Kidney tubule cell (primary cell): ENCODE results near the gene GTF2A1L.
"Not testable (repeated sequence)": the region's sequence is repeated elsewhere in the genome, so short reads cannot be mapped to it uniquely, and the experiment has no call there.

Source experiments
- DNase-seq: peaks from one replicate; pipeline ENCODE4 v3.0.0-alpha.2; 2018; ENCODE audit warnings: low spot score

Gene GTF2A1L

GRCh38 chr2:48699348-48699930, 81.8 kb downstream of the GTF2A1L start:
- peak; percentile 74 for DNase-seq

DNA sequence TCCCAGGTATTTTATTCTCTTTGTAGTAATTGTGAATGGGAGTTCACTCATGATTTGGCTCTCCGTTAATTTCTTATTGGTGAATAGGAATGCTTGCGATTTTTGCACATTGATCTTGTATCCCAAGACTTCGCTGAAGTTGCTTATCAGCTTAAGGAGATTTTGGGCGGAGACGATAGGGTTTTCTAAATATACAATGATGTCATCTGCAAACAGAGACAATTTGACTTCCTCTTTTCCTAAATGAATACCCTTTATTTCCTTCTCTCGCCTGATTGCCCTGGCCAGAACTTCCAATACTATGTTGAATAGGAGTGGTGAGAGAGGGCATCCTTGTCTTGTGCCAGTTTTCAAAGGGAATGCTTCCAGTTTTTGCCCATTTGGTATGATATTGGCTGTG, 86.0 kb downstream of the GTF2A1L start:
- not testable (repeated sequence) for DNase-seq

DNA sequence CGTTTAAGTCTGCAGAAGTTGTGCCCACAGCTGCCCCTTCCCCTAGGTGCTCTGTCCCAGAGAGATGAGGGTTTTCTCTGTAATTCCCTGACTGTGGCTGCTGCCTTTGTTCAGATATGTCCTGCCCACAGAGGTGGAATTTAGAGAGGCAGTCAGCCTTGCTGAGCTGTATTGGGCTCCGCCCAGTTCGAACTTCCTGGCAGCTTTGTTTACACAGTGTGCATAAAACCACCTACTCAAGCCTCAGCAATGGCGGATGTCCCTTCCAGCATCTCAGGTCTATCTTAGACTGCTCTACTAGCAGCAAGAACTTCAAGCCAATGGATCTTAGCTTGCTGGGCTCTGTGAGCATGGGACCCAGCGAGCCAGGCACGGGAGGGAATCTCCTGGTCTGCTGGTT, 89.8 kb downstream of the GTF2A1L start:
- peak; percentile 66 for DNase-seq

DNA sequence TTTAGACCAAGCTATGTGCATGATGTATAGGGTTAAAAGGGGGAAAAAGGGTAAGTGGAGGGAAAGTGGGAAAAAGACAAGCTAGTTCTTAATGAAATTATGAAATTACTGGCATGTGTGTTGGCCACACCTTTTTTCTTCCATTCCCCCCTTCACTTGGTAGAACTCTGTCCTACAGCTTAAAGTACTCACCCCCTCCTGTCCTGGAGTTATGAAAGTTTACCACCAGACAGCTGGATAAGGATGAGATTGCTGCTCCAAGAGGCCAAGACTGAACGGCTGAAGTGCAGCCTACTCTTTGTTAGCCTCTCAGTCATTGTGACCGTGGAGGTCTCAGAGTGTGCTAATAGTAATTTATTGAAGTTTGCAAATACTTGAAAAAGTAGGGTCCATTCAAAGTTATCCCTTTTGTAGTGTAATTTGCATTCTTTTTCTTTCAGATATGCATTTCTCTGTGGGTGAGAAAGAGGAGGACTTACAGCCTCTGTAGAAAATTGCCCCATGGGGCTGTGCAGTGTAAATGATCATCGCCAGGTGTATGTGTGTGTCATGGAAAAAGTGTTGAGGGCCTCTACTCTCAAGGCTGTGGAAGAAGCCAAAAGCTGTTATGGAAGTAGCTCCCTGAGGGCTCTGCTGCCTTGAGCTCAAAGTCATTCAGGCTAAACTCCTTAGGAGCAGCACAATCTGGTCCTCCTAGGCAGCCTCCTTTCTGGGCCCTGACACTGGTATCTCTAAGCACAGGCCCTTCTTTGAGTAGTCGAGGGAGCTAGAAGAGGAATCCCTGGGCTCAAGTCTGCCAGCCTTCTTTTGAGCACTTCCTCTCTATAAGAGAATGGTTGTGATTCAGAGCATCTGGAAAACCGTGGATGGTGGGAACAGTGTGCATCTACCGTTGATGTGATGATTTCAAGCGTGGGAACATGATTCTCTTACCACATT, 91.7 kb downstream of the GTF2A1L start:
- DNase-seq = no peak

DNA sequence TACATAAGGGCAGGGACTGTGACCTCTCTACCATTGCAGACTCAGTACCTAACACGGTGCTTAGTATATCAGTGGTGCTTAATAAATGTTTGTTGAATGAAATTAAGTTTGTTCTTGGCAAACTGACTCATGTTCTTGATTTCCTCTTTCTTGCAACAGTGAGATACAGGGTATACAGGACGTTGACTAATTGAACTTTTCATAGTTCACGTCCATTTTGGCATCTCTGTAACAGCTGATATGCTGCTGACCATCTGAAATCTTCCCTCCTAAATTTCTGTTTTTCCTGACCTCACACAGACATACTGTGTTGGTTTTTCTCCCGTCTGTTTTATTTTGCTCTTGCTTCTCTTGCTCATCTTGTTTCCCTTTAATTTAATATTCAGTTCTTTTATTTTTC, 93.7 kb downstream of the GTF2A1L start:
- DNase-seq = peak; percentile 22

GRCh38 chr2:48712151-48712550, 94.5 kb downstream of the GTF2A1L start:
- no peak for DNase-seq

- no peak for DNase-seq
These were observed 96.0 kb downstream of the GTF2A1L start for GRCh38 chr2:48713647-48714046.

DNA sequence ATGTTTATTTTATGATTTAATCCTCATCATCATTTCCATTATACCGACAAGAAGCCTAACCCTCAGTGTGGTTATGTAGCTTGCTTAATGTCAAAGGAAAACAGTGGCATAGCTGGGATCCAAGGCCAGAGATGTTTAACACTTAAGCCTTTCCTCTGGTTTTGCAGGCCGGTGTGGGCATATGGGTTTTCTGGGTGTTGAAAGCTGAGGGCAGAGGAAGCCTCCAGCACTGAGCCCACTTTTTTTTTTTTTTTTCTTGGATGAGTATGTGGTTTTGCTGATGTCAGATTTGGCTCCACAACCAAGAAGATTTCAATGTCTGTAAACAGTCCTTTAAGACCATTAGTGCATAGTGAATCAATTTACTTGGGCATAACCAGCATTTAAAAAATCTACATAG, 96.6 kb downstream of the GTF2A1L start:
- DNase-seq = no peak

DNA sequence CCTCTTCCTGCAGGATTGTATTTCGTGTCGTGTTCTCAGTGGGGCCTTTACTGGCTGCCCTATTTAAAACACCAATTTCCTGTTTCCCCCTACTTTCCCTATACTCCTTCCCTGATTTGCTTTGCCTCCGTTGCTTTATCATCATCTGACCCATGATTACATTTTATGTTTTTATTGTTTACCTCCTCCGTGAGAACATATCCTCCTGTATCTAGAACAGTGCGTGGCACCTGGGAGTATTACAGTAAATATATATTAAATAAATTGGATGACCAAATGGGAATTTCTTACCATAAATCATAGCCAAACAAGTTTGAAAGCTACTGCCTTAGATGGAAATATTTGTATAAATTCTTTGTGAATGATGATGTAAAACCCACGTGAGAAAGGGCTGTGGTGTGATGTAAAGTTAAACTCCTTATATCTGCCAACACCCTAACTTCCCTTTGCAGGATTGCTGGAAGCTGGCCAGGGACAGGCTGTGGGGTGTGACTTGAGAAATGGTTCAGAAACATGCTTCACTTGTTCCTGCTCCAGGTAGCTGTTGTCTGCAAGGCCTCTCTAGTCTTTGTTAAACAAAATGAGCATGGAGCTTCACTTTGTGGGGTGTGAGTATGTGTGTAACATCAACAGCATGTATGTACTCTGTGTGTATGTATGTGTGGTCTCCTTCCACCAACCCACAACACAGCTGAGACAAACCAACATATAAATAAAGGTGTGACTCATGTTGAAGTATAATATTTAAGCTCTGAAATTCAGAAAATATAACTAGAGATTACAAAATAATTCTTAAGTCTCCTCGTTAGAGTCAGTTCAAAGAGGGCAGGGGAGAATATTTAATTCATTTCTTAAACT, 97.6 kb downstream of the GTF2A1L start:
- DNase-seq = peak; percentile 76

DNA sequence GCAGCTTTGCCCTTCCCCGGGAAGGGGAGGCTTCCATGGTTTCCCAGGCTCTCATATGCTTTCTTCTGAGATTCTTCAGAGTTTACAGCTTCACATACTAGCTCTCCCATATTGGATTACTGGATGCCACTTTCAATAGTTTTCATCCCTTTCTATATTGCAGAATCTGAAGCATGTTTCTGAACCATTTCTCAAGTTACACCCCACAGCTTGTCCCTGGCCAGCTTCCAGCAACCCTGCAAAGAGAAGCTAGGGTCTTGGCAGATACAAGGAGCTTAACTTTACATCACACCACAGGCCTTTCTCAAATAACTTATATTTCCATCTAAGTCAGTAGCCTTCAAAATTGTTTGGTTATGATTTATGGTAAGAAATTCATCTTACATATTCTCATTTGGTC, 98.3 kb downstream of the GTF2A1L start:
- no peak for DNase-seq

GRCh38 chr2:48717846-48718245, 100.2 kb downstream of the GTF2A1L start:
- no peak for DNase-seq

- peak; percentile 25 for DNase-seq
These were observed 102.0 kb downstream of the GTF2A1L start for GRCh38 chr2:48719480-48720177.

DNA sequence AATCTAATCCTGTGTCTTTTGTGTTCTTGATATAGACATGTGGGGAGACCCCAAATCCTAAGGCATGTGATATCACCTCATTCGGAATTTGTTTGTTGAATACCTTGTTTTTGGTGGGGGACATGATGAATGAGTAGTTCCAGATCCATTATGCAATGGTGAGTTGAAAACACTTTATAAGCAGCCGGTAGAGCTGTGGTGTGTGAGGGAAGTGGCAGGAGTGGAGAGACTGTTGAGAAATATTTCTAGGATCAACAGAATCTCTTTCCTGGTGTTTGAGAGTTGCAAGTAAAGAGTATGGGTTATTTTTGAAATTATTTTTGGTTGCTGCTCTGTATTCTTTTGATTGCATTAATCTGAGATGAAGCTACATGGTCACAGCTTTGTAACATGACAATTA, 103.5 kb downstream of the GTF2A1L start:
- no peak for DNase-seq

- DNase-seq = peak; percentile 55
These were observed 104.7 kb downstream of the GTF2A1L start for GRCh38 chr2:48722391-48722790.

GRCh38 chr2:48723129-48723528, 105.5 kb downstream of the GTF2A1L start:
- peak; percentile 88 for DNase-seq

GRCh38 chr2:48724278-48724677, 106.6 kb downstream of the GTF2A1L start:
- DNase-seq = peak; percentile 16

GRCh38 chr2:48725696-48726494, 108.2 kb downstream of the GTF2A1L start:
- no peak for DNase-seq

DNA sequence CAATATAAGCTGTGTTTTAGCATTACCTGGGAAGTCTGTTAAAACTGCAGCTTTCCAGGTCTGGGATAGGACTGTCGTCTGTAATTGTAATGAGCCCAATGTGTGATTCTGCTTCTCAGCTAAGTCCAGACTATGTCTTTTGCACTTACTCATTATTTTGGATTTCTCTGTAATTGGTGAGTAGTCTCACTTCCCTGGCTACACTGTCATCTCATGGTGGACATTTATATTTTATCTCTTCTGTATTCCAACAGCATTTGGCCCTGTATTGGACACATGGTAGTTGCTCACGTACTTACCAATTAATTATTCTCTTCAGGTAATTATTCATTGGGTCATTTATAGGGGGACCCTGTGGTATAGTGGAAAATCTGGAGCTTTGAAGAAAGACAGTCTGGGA, 109.9 kb downstream of the GTF2A1L start:
- DNase-seq = no peak

DNA sequence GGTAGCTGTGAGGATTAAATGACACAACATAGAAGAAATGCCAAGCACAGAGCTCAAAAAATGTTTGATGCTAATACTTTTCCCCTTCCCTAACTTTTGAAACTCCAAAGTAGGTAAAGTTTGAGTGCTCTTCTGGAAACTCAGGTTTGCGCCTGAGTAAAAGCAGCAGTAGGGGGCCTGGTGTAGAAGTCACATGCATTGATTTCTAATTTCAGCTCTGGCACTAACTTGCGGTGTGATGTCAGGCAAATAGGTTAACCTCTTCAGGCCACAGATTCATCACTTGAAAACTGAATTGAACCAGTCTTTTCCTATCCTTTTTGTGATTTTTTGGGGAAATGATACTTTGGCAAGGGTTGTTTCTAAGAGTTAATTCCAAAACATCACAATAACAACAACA, 110.6 kb downstream of the GTF2A1L start:
- DNase-seq = no peak

DNA sequence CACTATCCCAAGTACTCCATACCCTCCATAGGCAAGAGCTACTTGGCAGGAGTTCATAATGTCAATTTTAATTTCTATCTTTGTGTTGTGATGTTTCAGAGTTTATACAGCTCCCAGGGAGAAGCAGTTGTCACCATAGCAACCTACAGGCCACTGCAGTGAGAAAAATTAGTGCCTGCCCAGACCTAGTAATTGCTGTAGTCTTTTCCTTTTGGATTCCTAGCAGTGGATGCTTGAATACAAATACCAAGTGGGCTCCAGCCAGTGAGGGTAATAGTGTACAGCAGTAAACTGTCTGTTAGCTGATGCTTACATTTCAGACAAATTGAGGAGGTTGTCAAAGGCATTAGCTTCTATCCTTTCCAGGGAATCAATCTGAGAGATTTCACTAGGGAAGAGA, 111.2 kb downstream of the GTF2A1L start:
- no peak for DNase-seq
